Ovary (tissue), 3 donors: ENCODE results near the gene LAMA2.

Experiments used
- CTCF ChIP-seq, 3 donors: fragments of 450-650 bp in 2 of 3; fragments of 200-600 bp in 1 of 3; IDR thresholded peaks; one replicate each; pipeline versions ENCODE4 v1.5.1 to v1.8.0; 2016 to 2022; ENCODE audit warnings: antibody characterized with exemption in 3 of 3, mild to moderate bottlenecking in 1 of 3
- EP300 ChIP-seq: sonication (generic); formaldehyde crosslinking; IDR thresholded peaks from one replicate; pipeline ENCODE4 v1.6.1; 2017; ENCODE audit warnings: antibody characterized with exemption
- POLR2A ChIP-seq: fragments of 450-650 bp; IDR thresholded peaks from one replicate; pipeline ENCODE4 v1.6.1; 2017; ENCODE audit warnings: antibody characterized with exemption, mild to moderate bottlenecking, moderate library complexity
- donor health status: DM: no; HTN: no; CAD: no.

- no peak for TF ChIP-seq CTCF (IDR thresholded peaks at IDR 0.05)
- no peak for TF ChIP-seq POLR2A
- TF ChIP-seq EP300 = no peak
Measured at GRCh38 chr6:129309154-129309553, 426.2 kb downstream of the LAMA2 start.
